NCI-H1930 (cell line): ENCODE data around the gene ZCCHC7.
"Not testable (repeated sequence)": the region's sequence is repeated elsewhere in the genome, so short reads cannot be mapped to it uniquely, and the experiment has no call there.

Experiments used
- DNase-seq, 2 experiments: peaks; one replicate each; lab custom pipeline; 2025; lab: John Stamatoyannopoulos, UW

The ZCCHC7 gene

DNA sequence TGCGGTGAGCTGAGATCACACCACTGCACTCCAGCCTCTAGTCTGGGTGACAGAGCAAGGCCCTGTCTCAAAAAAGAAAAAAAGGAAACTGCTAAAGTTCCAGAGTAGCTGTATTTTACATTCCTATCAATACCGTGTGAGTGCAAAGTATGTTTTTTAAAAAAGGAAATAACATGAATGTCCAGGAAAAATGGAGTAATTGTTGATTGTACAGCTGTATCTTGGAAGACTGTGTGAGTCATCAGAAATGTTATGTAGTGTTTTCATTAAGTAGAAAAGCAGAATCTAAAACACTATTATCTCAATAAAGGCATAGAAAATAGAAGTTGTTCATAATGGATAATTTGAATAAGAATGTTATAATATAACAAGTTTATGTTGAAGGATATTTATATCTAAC lies 53.9 kb downstream of the ZCCHC7 start:
- DNase-seq, result no peak

- DNase-seq, result no peak
These were observed 58.4 kb downstream of the ZCCHC7 start for GRCh38 chr9:37178742-37179141.

DNA sequence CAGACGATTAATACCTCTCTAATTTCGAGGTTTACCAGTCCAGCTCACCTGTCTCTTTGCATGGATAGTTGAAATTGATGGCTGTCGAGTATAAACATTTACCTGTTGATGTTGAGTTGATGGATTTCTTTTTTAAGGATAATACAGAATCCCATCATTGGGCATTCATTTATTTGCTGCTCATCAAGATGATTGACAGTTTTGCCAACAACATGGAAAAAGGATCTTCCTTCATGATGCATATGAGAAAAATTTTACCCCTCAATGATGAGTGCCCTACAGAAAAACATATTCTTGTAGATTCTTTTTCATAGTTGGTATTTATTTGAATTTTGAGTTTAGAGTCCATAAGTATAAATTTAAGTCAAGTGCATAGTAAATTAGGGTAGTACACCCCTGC lies 59.2 kb downstream of the ZCCHC7 start:
- peak; percentile 62 to 80 for DNase-seq

DNA sequence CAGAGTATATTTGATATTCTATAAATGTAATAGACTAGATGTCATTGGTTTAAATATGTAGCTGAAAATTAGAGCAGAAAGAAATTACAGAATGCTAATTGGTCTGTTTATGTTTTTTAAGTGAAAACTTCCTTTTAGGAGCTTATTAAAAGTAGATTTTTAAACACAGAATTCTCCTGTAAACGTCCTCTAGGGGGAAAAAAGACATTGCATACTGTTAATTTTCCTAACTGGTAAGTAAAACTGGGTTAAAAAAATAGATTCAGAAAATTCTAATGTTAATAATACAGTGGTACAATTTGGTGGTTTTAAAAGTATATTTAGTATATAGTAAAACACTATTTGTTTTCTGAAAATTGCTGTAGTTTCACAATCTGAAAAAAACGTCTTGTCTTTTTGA lies 59.8 kb downstream of the ZCCHC7 start:
- DNase-seq, result no peak

DNA sequence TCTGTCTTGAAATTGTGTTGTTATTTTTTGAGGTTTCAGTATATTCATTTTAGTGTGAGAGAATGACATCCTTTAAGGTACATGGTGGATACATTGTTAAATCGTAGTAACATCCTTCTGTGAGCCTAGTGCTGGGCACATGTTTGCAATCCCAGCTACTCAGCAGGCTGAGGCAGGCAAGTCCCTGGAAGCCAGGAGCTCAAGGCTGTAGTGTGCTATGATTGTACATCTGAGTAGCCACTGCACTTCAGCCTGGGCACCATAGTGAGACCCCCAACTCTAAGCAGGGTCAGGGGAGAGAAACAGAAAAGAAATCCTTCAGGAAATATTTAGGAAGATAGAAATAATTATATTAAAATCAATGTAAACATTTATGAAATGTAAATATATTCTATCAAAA lies 62.3 kb downstream of the ZCCHC7 start:
- no peak for DNase-seq

- no peak for DNase-seq
These were observed 64.8 kb downstream of the ZCCHC7 start for GRCh38 chr9:37184905-37185867.

- no peak for DNase-seq
These were observed 66.9 kb downstream of the ZCCHC7 start for GRCh38 chr9:37187292-37187691.

DNA sequence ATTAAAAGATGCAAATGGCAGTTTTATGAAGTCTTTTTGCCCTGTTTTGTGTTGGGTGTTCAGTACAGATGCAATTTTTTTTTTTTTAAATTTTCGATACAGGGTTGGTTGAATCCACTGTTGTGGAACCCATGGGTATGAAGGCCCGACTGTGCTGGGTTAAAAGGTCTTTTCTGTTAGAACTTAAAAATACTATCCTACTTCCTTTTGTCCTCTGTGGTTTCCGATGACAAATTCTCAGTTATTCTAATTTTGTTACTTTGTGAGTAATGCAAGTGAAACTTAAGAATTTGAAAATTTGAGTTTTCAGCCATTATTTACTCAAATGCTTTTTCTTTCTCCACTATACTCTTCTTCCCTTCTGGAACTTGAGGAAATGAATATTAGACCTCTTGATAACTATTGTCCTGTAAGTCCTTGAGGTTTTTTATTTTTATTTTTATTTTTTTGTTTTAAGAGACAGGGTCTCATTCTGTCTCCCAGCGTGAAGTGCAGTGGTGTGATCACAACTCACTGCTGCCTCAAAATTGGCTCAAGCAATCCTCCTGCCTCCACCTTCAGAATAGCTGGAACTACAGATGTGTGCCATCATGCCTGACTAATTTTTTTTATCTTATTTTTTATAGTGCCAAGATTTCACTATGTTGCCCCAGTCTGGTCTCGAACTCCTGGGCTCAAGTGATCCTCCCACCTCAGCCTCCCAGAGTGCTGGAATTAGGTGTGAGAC lies 67.5 kb downstream of the ZCCHC7 start:
- DNase-seq, result no peak

GRCh38 chr9:37190739-37191138 lies 70.4 kb downstream of the ZCCHC7 start:
- DNase-seq, result not testable (repeated sequence)

DNA sequence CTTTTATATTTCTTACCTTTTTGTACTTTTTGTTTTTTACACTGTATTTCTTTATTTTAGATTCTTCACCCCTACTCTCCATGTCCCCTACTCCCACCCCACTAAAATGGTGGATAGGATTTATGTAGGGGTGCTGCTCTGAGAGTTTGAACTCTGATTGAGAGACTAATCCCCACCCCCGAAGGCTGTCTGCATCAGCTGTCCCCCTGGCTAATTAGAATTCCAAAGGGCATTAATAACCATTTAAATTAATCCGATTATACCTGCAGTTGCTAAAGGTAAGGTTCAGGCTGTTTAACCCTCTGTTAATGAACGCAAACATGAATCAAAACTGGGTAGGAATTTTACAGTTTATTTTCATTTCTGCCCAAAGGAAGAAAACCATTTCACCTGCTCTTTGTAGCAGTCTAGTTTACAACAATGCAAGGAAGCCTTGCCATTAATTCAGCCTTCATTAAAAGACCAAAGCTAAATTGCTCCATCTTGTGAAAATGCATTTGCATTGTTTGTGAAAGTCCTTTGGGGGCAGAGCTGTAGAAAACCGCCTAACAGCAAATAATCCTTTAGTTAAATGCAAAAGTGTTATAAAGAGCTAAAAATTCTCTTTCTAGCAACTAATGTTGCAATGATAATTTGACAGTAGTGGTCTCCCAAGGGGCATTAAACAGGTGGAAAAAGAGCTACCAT lies 71.2 kb downstream of the ZCCHC7 start:
- DNase-seq, result peak in 1 of 2 experiments; percentile 9

- DNase-seq, result no peak
These were observed 72.4 kb downstream of the ZCCHC7 start for GRCh38 chr9:37192803-37193202.

GRCh38 chr9:37197158-37198038 lies 77.0 kb downstream of the ZCCHC7 start:
- DNase-seq, result no peak

- no peak for DNase-seq
These were observed 77.8 kb downstream of the ZCCHC7 start for GRCh38 chr9:37198039-37198729.

- no peak for DNase-seq
These were observed 78.5 kb downstream of the ZCCHC7 start for GRCh38 chr9:37198831-37199230.

- no peak for DNase-seq
These were observed 80.1 kb downstream of the ZCCHC7 start for GRCh38 chr9:37200433-37201005.

DNA sequence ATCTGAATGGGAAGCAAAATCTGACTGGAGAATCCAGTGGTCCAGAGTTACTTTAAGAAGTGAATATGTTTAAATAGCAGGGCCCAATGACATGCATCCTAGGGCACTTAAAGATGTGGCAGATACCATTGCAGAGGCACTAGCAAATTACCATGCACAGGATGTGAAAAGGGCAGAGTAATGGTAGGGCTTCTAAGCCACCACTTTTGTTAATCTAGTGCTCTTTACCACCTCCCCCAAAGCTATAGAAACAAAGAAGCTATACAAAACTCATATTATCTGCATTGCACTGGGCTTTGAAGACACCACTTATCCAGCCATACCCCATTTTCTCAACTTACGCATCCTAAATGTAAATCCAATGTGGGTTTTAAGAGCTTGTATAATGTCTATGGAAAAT lies 81.2 kb downstream of the ZCCHC7 start:
- no peak for DNase-seq

GRCh38 chr9:37202091-37202490 lies 81.7 kb downstream of the ZCCHC7 start:
- DNase-seq, result no peak

GRCh38 chr9:37203456-37203855 lies 83.1 kb downstream of the ZCCHC7 start:
- not testable (repeated sequence) for DNase-seq

DNA sequence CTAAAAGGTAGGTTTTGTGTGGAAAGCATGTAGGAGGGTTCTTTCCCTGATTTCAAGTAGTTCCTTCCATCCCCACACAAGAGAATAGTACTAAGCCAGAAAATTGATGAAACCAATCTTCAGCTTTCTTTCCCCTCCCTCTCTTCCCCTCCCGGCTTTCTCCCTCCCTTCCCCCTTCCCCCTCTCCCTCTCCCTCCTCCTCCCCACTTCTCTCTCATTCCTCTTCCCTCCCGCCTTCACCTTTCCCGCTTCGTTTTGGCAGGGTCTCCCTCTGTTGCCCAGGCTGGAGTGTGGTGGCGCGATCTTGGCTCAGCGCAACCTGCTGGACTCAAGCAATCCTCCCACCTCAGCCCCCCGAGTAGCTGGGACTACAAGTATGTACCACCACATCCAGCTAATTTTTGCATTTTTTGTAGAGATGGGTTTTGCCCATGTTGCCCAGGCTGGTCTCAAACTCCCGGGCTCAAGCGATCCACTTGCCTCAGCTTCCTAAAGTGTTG lies 85.8 kb downstream of the ZCCHC7 start:
- no peak for DNase-seq
